ENCODE data around the gene ALOXE3.
A peak's percentile ranks its signal among the peaks of the same experiment; 100 is the strongest.
"Not testable (repeated sequence)": the region's sequence is repeated elsewhere in the genome, so short reads cannot be mapped to it uniquely, and the experiment has no call there.

Gene ALOXE3

DNA sequence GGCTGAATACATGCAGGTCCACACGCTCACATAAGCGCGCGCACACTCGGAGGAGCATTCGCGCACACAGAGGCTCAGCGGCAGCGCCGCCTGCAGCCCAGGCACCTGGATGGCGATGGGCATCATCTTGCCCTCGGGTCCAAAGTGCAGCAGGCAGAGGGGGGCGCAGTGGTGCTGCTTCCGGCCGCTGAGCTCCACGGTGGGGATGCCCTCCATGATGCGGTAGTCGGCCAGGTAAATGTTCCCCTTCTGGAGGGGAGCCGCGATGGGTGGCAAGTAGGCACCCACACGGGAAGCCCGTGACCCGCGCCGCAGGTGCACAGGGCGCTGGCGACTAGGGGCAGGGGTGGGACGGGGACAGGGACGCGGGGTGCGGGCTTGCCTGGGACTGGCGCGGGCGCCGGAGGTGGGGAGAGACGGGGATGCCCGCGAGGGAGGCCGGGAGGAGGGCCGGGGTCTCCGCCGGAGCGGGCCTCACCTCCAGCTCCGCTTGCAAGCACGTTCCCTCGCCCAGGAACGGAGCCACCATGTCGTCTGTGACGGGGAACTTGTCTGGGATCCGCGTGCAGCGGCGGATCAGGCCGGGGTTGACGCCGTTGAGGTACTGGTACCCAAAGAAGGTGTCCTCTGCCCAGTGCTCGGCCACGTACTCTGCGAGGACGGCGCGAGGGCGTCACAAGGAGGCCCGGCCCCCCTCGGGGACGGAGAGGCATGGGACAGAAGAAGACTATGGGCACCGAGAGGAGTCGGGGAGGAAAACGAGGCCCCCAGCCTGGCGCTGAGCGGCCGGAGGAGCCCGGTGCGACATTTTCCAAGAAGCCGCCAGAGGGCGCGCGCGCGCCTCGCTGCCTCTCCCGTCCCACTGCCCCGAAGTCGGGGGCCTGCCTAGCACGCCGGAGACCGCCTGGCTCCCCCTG, 38.8 kb downstream of the ALOXE3 start:
- in situ Hi-C loops (cut with MboI; ENCODE audit: low sequenced_read_pairs), result no loop called here
- Histone ChIP-seq H3K9me3 (no peaks in the 10 kb centered on the region), H3K4me3 (peak overlapping the region; percentile 57), H3K36me3 (replicated peaks) (no peaks in the 10 kb centered on the region), H3K4me1 (peaks cover 5% of the 10 kb centered on the region), H3K27me3 (ENCODE audit: low read depth) (peaks cover under 1% of the 10 kb centered on the region; the same call in 1 of the 2 replicates)
- DNase-seq (ENCODE audit: low spot score in 2 of 2), result peak; percentile 69 to 85

DNA sequence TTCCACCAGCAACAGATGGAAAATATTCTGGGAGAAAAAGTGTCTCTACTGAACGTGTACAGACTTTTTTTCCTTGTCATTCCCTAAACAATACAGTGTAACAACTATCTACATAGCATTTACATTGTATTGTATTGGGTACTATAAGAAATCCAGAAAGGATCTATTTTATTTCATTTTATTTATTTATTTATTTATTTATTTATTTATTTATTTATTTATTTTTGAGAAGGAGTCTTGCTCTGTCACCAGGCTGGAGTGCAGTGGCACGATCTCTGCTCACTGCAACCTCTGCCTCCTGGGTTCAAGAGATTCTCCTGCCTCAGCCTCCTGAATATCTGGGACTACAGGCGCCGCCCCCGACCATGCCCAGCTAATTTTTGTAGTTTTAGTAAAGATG, 40.4 kb downstream of the ALOXE3 start:
- peaks cover 12% of the 10 kb centered on the region for H3K4me1 ChIP-seq
- H3K9me3 ChIP-seq; H3K4me3 ChIP-seq; H3K36me3 ChIP-seq (replicated peaks); DNase-seq (ENCODE audit: low spot score in 2 of 2); H3K27me3 ChIP-seq (ENCODE audit: low read depth); in situ Hi-C loops (cut with MboI; ENCODE audit: low sequenced_read_pairs): not testable (repeated sequence)

DNA sequence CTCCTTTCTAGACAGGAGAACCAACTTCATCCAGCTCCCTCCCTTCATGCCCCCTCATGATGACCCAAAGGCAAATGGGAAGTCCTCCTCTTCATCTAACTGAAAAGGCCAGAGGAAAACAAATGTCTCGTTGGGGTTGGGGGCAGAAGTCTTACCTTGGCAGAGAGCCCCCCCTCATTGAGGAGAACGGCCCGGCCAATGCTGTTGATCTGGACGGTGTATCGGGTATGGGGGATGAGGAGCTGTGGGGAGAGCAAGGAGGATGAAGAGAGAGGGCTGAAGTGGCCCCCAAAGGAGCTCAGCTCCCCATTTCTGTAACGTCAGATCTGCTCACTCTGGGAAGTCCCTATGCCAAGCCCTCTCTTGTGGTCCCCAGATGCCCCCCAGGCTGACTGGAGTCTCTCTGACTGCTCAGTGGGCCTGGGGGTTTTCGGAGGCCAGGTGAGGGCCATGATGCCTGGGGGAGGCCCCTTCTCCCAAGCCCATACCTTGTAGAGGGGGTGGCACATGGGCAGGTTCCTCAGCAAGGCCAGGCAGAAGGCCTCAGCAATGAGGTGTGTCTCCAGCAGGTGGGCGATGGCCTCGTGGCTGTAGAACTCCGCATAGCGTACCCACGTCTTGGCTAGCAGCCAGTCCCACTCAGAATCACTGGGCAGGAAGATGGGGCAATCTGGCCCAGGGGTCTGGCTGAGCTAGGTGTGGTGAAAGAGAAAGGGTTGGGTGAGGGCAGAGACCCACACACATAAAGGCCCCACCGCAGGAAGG, 41.6 kb downstream of the ALOXE3 start:
- Histone ChIP-seq H3K4me3 (no peak overlapping the region), H3K9me3 (no peaks in the 10 kb centered on the region), H3K4me1 (peaks cover 12% of the 10 kb centered on the region), H3K27me3 (ENCODE audit: low read depth) (peaks cover 2% of the 10 kb centered on the region; the same call in 1 of the 2 replicates), H3K36me3 (replicated peaks) (no peaks in the 10 kb centered on the region)
- no peak for DNase-seq (ENCODE audit: low spot score in 2 of 2)
- in situ Hi-C loops (cut with MboI; ENCODE audit: low sequenced_read_pairs), result no loop called here

DNA sequence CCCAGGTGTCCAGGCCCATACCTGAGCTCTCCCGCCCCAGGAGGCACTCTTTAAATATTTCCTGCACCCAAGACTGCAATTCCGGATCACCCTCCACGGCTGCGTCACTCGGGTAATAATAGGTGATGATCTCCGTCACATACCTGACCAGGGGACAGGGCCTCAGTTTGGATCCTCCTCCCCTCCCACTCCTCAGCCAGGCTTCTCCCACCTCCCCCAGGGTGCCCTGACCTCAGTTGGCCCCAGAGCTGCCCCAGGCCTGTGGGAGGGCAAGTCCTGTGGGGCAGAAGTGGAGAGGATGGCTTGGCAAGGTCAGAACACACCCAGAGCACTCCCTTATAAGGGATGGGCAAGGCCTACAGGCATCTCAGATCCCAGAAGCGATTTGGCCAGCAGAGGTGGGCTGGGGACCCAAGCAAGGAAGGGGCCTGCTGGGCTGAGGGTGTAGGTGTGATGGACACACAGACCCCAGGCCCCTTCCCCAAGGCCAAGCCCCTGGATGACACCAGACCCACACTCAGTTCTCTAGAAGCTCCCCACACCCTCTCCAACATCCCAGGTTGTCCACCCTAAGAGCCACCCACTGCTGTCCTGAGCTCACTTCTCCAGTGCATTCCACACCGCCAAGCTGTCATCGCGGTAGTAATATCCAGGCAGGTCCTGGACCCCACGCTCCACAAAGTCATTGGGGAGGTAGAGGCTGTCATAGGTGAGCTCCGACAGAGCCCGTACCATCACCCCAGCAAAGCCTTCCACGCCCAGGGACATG, 42.6 kb downstream of the ALOXE3 start:
- in situ Hi-C loops (cut with MboI; ENCODE audit: low sequenced_read_pairs), result no loop called here
- Histone ChIP-seq H3K9me3 (no peaks in the 10 kb centered on the region), H3K4me1 (peaks cover 12% of the 10 kb centered on the region), H3K27me3 (ENCODE audit: low read depth) (peaks cover 2% of the 10 kb centered on the region; the same call in 1 of the 2 replicates), H3K4me3 (no peak overlapping the region), H3K36me3 (replicated peaks) (no peaks in the 10 kb centered on the region)
- DNase-seq (ENCODE audit: low spot score in 2 of 2), result no peak

DNA sequence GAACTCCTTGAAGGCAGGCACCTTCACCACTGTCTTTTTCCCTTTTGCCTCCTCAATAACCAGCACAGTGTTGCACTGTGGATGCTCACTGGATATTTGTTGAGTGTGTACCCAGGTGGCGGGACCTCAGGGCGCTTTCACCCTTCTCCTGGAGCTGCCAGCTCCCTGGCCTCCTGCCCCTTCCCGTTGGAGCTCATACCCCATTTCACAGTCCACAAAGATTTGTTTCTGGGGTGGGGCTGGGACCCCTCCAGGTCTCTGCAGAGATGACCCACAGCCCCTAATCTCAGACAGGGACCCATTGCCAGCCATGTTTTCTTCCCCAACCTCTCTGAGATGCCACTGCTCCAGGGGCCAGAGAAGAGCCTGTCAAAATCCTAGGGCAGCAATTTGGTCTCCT, 43.2 kb downstream of the ALOXE3 start:
- Histone ChIP-seq H3K36me3 (replicated peaks) (no peaks in the 10 kb centered on the region), H3K9me3 (no peaks in the 10 kb centered on the region), H3K27me3 (ENCODE audit: low read depth) (peaks cover 2% of the 10 kb centered on the region; the same call in 1 of the 2 replicates), H3K4me1 (peaks cover 7% of the 10 kb centered on the region), H3K4me3 (no peak overlapping the region)
- no peak for DNase-seq (ENCODE audit: low spot score in 2 of 2)
- in situ Hi-C loops (cut with MboI; ENCODE audit: low sequenced_read_pairs), result no loop called here

DNA sequence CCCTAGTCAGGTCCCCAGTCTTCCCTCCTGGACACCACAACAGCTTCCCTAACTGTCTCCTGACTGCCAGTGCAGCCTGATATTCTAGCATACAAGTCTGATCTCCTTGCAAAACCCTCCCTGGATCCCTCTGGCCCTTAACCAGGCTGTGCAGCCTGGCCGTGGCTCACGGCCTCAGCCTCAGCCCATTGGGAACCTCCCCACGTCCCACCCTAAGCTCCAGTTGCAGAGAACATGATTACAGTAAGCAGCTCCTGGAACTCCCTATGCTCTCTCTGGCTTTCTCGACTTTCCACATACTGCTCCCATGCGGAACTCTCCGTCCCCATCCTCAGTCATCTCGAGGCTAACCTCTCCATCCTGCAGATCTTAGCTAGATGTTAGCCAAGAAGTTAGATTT, 43.8 kb downstream of the ALOXE3 start:
- no peak for DNase-seq (ENCODE audit: low spot score in 2 of 2)
- no peak overlapping the region for H3K4me3 ChIP-seq
- H3K36me3 ChIP-seq (replicated peaks), result no peaks in the 10 kb centered on the region
- peaks cover 2% of the 10 kb centered on the region; the same call in 1 of the 2 replicates for H3K27me3 ChIP-seq (ENCODE audit: low read depth)
- H3K4me1 ChIP-seq, result peaks cover 7% of the 10 kb centered on the region
- in situ Hi-C loops (cut with MboI; ENCODE audit: low sequenced_read_pairs), result loop anchor here (25.0 kb wide), 1 partner anchor 663 kb away; the partner anchor contains the start of gene CCDC42
- H3K9me3 ChIP-seq, result no peaks in the 10 kb centered on the region

DNA sequence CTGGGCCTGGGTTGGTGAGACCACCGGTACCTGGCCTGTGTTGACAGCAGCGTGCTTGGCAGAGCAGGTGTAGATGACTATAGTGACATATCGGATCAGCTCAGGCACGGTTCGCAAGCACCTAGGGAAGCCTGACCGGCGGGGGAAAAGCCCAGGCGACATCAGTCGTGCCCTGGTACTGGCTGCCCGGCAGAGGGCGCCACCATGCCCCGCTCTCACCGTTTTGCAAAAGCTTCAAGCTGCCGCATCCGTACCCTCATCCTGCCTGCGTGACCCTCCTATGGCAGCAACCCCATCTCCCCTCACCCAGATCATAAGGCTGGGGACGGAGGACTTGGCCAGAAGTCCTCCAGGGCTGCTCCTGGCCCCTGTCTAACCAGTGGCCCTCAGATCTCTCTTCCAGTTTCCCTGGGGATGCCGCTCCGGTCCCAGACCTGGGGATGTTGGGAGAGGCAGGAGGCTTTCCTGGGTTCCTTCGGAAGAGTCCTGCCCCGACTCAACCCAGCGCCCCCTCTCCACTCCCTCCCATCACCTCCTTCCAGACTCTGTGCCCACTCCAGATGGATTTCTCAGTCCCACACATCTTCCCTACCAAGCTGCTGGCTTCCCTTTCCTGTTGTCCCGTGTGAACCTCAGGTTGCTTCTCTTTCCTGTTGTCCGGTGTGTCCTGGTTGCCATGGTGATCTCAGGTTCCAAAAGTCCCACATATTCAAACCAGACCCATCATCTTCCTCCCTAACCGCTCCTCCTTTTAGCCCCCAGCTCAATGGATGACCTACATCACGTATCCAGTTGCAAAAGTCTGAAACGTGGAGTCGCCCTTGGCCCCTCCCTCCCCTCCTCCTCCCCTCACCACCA, 44.5 kb downstream of the ALOXE3 start:
- no peaks in the 10 kb centered on the region for H3K9me3 ChIP-seq
- H3K4me1 ChIP-seq, result peaks cover 7% of the 10 kb centered on the region
- no peaks in the 10 kb centered on the region for H3K36me3 ChIP-seq (replicated peaks)
- peak overlapping the region; percentile 21 for H3K4me3 ChIP-seq
- in situ Hi-C loops (cut with MboI; ENCODE audit: low sequenced_read_pairs), result loop anchor here (25.0 kb wide), 1 partner anchor 663 kb away; the partner anchor contains the start of gene CCDC42
- DNase-seq (ENCODE audit: low spot score in 2 of 2), result peak; percentile 63 to 90
- peaks cover 2% of the 10 kb centered on the region; the same call in 1 of the 2 replicates for H3K27me3 ChIP-seq (ENCODE audit: low read depth)

DNA sequence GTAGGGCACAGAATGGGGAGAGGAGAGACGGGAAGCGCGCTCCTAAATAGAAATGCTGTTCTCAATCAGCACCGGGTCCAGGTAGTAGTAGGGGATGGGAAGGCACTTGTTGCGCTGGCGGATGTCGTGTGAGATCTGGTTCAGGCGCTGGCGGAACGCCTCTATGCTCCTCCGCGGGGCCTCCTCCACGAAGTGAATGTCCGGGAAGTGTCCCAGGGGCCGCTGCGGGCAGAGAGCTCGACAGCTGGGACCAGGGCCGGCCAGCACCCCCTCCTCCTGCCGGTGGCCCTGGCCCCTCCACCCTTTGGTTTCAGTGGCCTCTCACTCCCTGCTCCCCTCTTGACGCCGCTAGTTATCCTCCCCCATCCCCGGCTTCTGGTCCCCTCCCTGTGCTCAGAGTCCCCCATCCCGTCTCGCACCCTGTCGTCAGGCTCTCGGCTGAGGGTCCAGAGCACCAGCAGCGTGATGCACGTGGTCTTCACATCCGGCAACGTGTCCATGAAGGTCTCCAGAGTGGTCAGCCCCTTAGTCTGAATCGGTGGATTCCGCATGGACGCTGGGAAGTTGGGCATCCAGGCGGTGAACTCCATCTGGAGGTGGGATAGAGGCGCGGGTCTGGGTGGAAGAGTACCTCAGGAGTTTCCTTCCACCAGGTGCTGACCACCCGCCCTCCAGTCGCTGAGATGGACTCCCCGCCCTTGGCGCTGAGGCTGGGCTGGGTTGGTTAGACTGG, 45.4 kb downstream of the ALOXE3 start:
- in situ Hi-C loops (cut with MboI; ENCODE audit: low sequenced_read_pairs), result loop anchor here (25.0 kb wide), 1 partner anchor 664 kb away; the partner anchor contains the start of gene CCDC42
- H3K27me3 ChIP-seq (ENCODE audit: low read depth), result peaks cover 2% of the 10 kb centered on the region; the same call in 1 of the 2 replicates

DNA sequence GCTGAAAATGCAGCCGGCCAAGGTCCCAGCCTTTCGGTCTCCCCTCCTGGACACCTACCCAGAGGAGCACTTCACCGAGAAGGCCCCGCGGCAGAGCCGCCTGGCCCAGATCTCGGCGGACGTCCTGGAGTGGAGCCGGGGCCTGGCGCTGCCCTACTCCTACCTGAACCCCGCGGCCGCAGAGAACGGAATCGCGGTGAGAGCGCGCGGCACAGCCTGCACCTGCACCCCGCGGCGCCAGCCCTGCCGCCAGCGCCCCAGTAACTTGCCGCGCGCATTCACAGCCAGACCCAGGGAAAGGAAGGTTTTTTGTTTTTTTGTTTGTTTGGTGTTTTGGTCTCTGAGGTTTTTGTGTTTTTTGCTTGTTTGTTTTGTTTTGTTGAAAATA, 46.0 kb downstream of the ALOXE3 start:
- in situ Hi-C loops (cut with MboI; ENCODE audit: low sequenced_read_pairs), result loop anchor here (25.0 kb wide), 1 partner anchor 665 kb away; the partner anchor contains the start of gene CCDC42
- Histone ChIP-seq H3K36me3 (replicated peaks) (no peaks in the 10 kb centered on the region), H3K9me3 (no peaks in the 10 kb centered on the region), H3K4me3 (no peak overlapping the region), H3K27me3 (ENCODE audit: low read depth) (peaks cover 2% of the 10 kb centered on the region; the same call in 1 of the 2 replicates), H3K4me1 (peaks cover 7% of the 10 kb centered on the region)
- DNase-seq (ENCODE audit: low spot score in 2 of 2), result no peak

More for the DNA sequence above, 45.4 kb downstream of the ALOXE3 start:
- Histone ChIP-seq H3K9me3 (no peaks in the 10 kb centered on the region), H3K4me3 (no peak overlapping the region), H3K4me1 (peaks cover 7% of the 10 kb centered on the region), H3K36me3 (replicated peaks) (no peaks in the 10 kb centered on the region)
- no peak for DNase-seq (ENCODE audit: low spot score in 2 of 2)

DNA sequence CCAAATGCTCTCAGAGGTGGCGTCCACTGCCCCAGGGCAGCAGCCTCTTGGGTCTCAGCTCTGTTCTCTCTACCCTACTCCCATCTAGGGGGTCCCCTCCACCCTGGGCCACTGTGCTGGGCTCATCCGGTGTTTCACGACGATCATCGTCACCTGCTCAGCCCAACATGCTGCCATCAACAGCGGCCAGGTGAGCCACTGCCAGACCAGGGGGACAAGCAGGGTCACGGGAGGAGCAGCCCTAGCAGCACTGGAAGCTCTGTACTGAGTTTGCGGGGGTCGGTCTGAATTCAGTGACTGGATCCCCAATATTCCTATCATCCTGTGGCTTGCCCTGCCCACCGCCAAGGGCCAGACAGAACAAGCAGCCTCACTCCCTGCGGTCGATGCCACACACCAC, 46.8 kb downstream of the ALOXE3 start:
- no peak for DNase-seq (ENCODE audit: low spot score in 2 of 2)
- H3K36me3 ChIP-seq (replicated peaks), result no peaks in the 10 kb centered on the region
- H3K27me3 ChIP-seq (ENCODE audit: low read depth), result peaks cover 2% of the 10 kb centered on the region; the same call in 1 of the 2 replicates
- in situ Hi-C loops (cut with MboI; ENCODE audit: low sequenced_read_pairs), result loop anchor here (25.0 kb wide), 1 partner anchor 666 kb away; the partner anchor contains the start of gene CCDC42
- no peak overlapping the region for H3K4me3 ChIP-seq
- H3K9me3 ChIP-seq, result no peaks in the 10 kb centered on the region
- peaks cover 7% of the 10 kb centered on the region for H3K4me1 ChIP-seq

DNA sequence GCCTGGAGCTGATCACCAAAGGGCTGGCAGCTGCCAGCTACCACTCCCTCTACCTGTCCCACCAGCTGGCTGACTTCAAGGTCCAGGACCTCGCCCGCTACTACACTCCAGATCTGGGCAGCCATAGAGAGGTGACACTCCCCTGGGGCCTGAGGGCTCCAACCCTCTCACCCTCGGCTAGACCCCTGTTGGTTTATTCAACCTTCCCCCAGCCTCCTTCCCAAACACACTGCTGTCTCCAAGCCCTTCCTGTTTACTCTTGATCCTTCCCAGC, 48.8 kb downstream of the ALOXE3 start:
- no peak overlapping the region for H3K4me3 ChIP-seq
- no peaks in the 10 kb centered on the region for H3K36me3 ChIP-seq (replicated peaks)
- no peaks in the 10 kb centered on the region for H3K9me3 ChIP-seq
- peaks cover 7% of the 10 kb centered on the region for H3K4me1 ChIP-seq
- in situ Hi-C loops (cut with MboI; ENCODE audit: low sequenced_read_pairs), result loop anchor here (25.0 kb wide), 1 partner anchor 668 kb away; the partner anchor contains the start of gene CCDC42
- no peak for DNase-seq (ENCODE audit: low spot score in 2 of 2)
- peaks cover 1% of the 10 kb centered on the region; the same call in 1 of the 2 replicates for H3K27me3 ChIP-seq (ENCODE audit: low read depth)

Data from HAP-1 (cell line).